GM12864 (cell line): Measurements from ENCODE around the gene CRYAB.

Experiments used
- DNase-seq: peaks from one replicate; pipeline ENCODE4 v3.0.0-alpha.2; 2011; ENCODE audit warnings: low read depth
- H3K4me3 ChIP-seq: 2 replicates; pipeline ENCODE4 v1.5.1; 2011; ENCODE audit warnings: mild to moderate bottlenecking, low read depth, low read length, control low read depth
- CTCF ChIP-seq: IDR thresholded peaks from 2 replicates; pipeline ENCODE4 v1.5.1; 2011; ENCODE audit warnings: low read depth, mild to moderate bottlenecking, moderate library complexity, low read length, control low read depth, inconsistent platforms; ENCODE audit errors: missing control alignments

The CRYAB gene

GRCh38 chr11:111910676-111911562 is 651 bp downstream of the CRYAB start:
- DNase-seq = no peak
- TF ChIP-seq CTCF = no peak
- no peak overlapping the region for H3K4me3 ChIP-seq

- no peak for DNase-seq
Measured at GRCh38 chr11:111909378-111909777, 2.2 kb downstream of the CRYAB start.

GRCh38 chr11:111908639-111909305 is 2.8 kb downstream of the CRYAB start:
- TF ChIP-seq CTCF = no peak
- DNase-seq = no peak

More at GRCh38 chr11:111909378-111909777, 2.2 kb downstream of the CRYAB start:
- H3K4me3 ChIP-seq = no peak overlapping the region
- TF ChIP-seq CTCF = no peak

GRCh38 chr11:111906680-111907079 is 4.9 kb downstream of the CRYAB start:
- H3K4me3 ChIP-seq = no peak overlapping the region
- no peak for DNase-seq

More at GRCh38 chr11:111908639-111909305, 2.8 kb downstream of the CRYAB start:
- no peak overlapping the region for H3K4me3 ChIP-seq

GRCh38 chr11:111905411-111905810 is 6.2 kb downstream of the CRYAB start:
- no peak for DNase-seq
- no peak overlapping the region for H3K4me3 ChIP-seq
- no peak for TF ChIP-seq CTCF

More at GRCh38 chr11:111906680-111907079, 4.9 kb downstream of the CRYAB start:
- no peak for TF ChIP-seq CTCF

GRCh38 chr11:111886844-111887243 is 24.7 kb downstream of the CRYAB start:
- no peak for TF ChIP-seq CTCF
- H3K4me3 ChIP-seq = no peak overlapping the region
- no peak for DNase-seq
